HepG2 (cell line): ENCODE results near the gene TTLL4. TPM values are rescaled to one million over a fixed set of nuclear protein-coding genes. Genes with fewer than 3 reads are reported as not detected.

Experiments
- ATAC-seq: fragments of 200-7000 bp; cut with Tn5 transposase; 3 replicates; pipeline ENCODE4 v1.9.1; 2020; ENCODE audit warnings: mild to moderate bottlenecking, moderate library complexity
- BruUV-seq: library from RNA; stranded (reverse); fragments of 400-500 nt; replicated peaks from 2 replicates; lab custom pipeline; 2021; lab: Mats Ljungman, UMichigan
- CTCF ChIA-PET: fragments of 300-600 bp; formaldehyde crosslinking; extraction: SDS; loops from one replicate; lab custom pipeline; 2021; ENCODE audit warnings: low total read pairs, inconsistent platforms, low intra/inter-chr PET ratio; lab: Yijun Ruan, JAX
- POLR2A ChIA-PET: fragments of 350-600 bp; sonication (Branson Sonifier 250); formaldehyde crosslinking; loops from one replicate; lab custom pipeline; 2020; ENCODE audit warnings: antibody characterized with exemption, inconsistent platforms; lab: Yijun Ruan, JAX
- DNase-seq: peaks from one replicate; pipeline ENCODE4 v3.0.0-alpha.2; 2015; ENCODE audit warnings: low spot score
- FAIRE-seq: peaks from 3 replicates; lab custom pipeline; 2011; peaks lifted over from hg19 to GRCh38; lab: Jason Lieb, UNC
- H2AFZ ChIP-seq: one replicate; pipeline ENCODE4 v1.6.1; 2011; ENCODE audit warnings: low read length, inconsistent platforms
- H3K27ac ChIP-seq: fragments of 300-600 bp; 3 replicates; pipeline ENCODE4 v1.8.0; 2011; ENCODE audit warnings: mixed run types, mild to moderate bottlenecking, mixed read lengths, low read length, inconsistent platforms; ENCODE audit not compliant: insufficient read depth; ENCODE audit errors: extremely low read length
- H3K27me3 ChIP-seq, 2 experiments: fragments of 200-600 bp in 1 of 2; 2 replicates in 1 of 2; 3 replicates in 1 of 2; pipeline versions ENCODE4 v1.6.0 to v1.8.0; 2011; ENCODE audit warnings: low read length in 2 of 2, mild to moderate bottlenecking in 2 of 2, moderate library complexity in 2 of 2, inconsistent platforms in 1 of 2; ENCODE audit not compliant: insufficient read depth in 2 of 2, control insufficient read depth in 1 of 2
- H3K36me3 ChIP-seq, 2 experiments: fragments of 200-600 bp in 1 of 2; replicated peaks in 1 of 2; 2 replicates in 1 of 2; 3 replicates in 1 of 2; pipeline versions ENCODE4 v1.5.1 to v1.8.0; 2011; ENCODE audit warnings: low read length in 2 of 2, inconsistent platforms in 1 of 2; ENCODE audit not compliant: insufficient read depth in 2 of 2, control insufficient read depth in 1 of 2
- H3K4me1 ChIP-seq: 2 replicates; pipeline ENCODE4 v1.5.1; 2012; ENCODE audit warnings: low read length, inconsistent platforms; ENCODE audit not compliant: insufficient read depth
- H3K4me2 ChIP-seq: 2 replicates; pipeline ENCODE4 v1.6.0; 2011; ENCODE audit warnings: low read depth, low read length, inconsistent platforms
- H3K4me3 ChIP-seq, 3 experiments: fragments of 200-600 bp in 1 of 3; sonication (generic), shearing (Covaris generic) in 1 of 3; replicated peaks in 1 of 3; 2 replicates each; pipeline ENCODE4 v1.5.1; 2011 to 2016; ENCODE audit warnings: low read length in 3 of 3, inconsistent platforms in 2 of 3, low read depth in 2 of 3, mild to moderate bottlenecking in 2 of 3, control low read depth in 1 of 3, mixed read lengths in 1 of 3; ENCODE audit not compliant: insufficient read depth in 1 of 3
- H3K79me2 ChIP-seq: one replicate; pipeline ENCODE4 v1.6.1; 2011; ENCODE audit warnings: low read length, inconsistent platforms; ENCODE audit not compliant: insufficient read depth
- H3K9ac ChIP-seq: 2 replicates; pipeline ENCODE4 v1.6.0; 2011; ENCODE audit warnings: mild to moderate bottlenecking, low read depth, low read length, inconsistent platforms; ENCODE audit not compliant: insufficient read depth
- H3K9me3 ChIP-seq: 2 replicates; pipeline ENCODE4 v1.5.1; 2012; ENCODE audit warnings: mild to moderate bottlenecking, low read length
- H4K20me1 ChIP-seq: 2 replicates; pipeline ENCODE4 v1.6.0; 2011; ENCODE audit warnings: inconsistent platforms, mild to moderate bottlenecking, low read length, moderate library complexity; ENCODE audit not compliant: insufficient read depth
- ATAD3A ChIP-seq: sonication (generic); formaldehyde crosslinking; IDR thresholded peaks from 2 replicates; pipeline ENCODE4 v1.4.0; 2020; ENCODE audit warnings: missing genetic modification reagents
- KLF16 ChIP-seq, 2 experiments: sonication (generic) in 1 of 2; formaldehyde crosslinking in 1 of 2; IDR thresholded peaks; 2 replicates each; pipeline versions ENCODE4 v1.6.1 to v1.8.0; 2016 to 2023; ENCODE audit warnings: missing genetic modification reagents in 2 of 2, missing compliant biosample characterization in 1 of 2
- LRRFIP1 ChIP-seq: sonication (generic); formaldehyde crosslinking; conservative IDR thresholded peaks from 2 replicates; pipeline ENCODE4 v1.4.0; 2020; ENCODE audit warnings: missing genetic modification reagents
- RBAK ChIP-seq: sonication (generic); formaldehyde crosslinking; IDR thresholded peaks from 2 replicates; pipeline ENCODE4 v1.5.1; 2020; ENCODE audit warnings: mild to moderate bottlenecking, missing genetic modification reagents
- SNAPC2 ChIP-seq: sonication (generic); formaldehyde crosslinking; IDR thresholded peaks from 2 replicates; pipeline ENCODE4 v1.8.1; 2022; ENCODE audit warnings: mild to moderate bottlenecking, missing genetic modification reagents
- ZFP62 ChIP-seq: sonication (generic); formaldehyde crosslinking; IDR thresholded peaks from 2 replicates; pipeline ENCODE4 v1.4.0; 2020; ENCODE audit warnings: missing genetic modification reagents
- ZNF124 ChIP-seq: sonication (generic); formaldehyde crosslinking; IDR thresholded peaks from 2 replicates; pipeline ENCODE4 v1.4.0; 2020; ENCODE audit warnings: missing genetic modification reagents
- ZNF274 ChIP-seq: sonication (generic); formaldehyde crosslinking; IDR thresholded peaks from 2 replicates; pipeline ENCODE4 v1.5.1; 2020; ENCODE audit warnings: mild to moderate bottlenecking, missing genetic modification reagents
- ZNF644 ChIP-seq: IDR thresholded peaks from 2 replicates; pipeline ENCODE4 v1.6.1; 2016; ENCODE audit warnings: low read depth
- WGBS: methylation state at CpG from one replicate; pipeline ENCODE4 v1.1.6; 2017; ENCODE audit warnings: low lambda C conversion rate; 5-methylcytosine and 5-hydroxymethylcytosine counted together
- in situ Hi-C: cut with HindIII; loops from 2 replicates; pipeline ENCODE4 v1.10.0; 2017; ENCODE audit warnings: low pct_unique_long_range_greater_than_20kb; ENCODE audit not compliant: extremely low pct_ligation_motif_present
- intact Hi-C: fragments of 100-400 bp; cut with micrococcal nuclease; formaldehyde crosslinking; loops from one replicate; pipeline ENCODE4 v1.10.0; 2022; ENCODE audit not compliant: unreplicated experiment
- polyA plus RNA-seq, 8 experiments: library from polyadenylated mRNA; depleted of rRNA in 3 of 8; stranded (reverse) in 7 of 8; unstranded in 1 of 8; fragments of >200 nt; fragmentation: Illumina TruSeq in 4 of 8; extraction: Trizol in 4 of 8; gene quantifications; 2 replicates each; pipeline versions ENCODE4 v1.2.1 to v1.2.3, GENCODE V29; 2011 to 2016; ENCODE audit warnings: low read depth in 4 of 8, missing spikeins in 1 of 8, mixed read lengths in 1 of 8; ENCODE audit not compliant: insufficient read depth in 1 of 8
- total RNA-seq, 5 experiments: library from RNA; depleted of rRNA; stranded (reverse); fragments of >200 nt; fragmentation: Illumina TruSeq; extraction: Trizol; gene quantifications; 2 replicates each; pipeline ENCODE4 v1.2.3, GENCODE V29; 2016; ENCODE audit warnings: low read depth in 1 of 5
- TF ChIP-seq, protein P1 (sequence below): sonication (generic); formaldehyde crosslinking; IDR thresholded peaks from 2 replicates; pipeline ENCODE4 v1.4.0; 2020; ENCODE audit warnings: mild to moderate bottlenecking, missing genetic modification reagents
- TF ChIP-seq, protein P2 (sequence below): sonication (generic); formaldehyde crosslinking; IDR thresholded peaks from 2 replicates; pipeline ENCODE4 v1.4.0; 2020; ENCODE audit warnings: missing genetic modification reagents

Gene TTLL4
- total and polyA plus RNA-seq, 2 of the 13 experiments (the other 11 are each of a cell fraction or from before 2014, with no cell fraction given), result 77.5 to 84.6 TPM

DNA sequence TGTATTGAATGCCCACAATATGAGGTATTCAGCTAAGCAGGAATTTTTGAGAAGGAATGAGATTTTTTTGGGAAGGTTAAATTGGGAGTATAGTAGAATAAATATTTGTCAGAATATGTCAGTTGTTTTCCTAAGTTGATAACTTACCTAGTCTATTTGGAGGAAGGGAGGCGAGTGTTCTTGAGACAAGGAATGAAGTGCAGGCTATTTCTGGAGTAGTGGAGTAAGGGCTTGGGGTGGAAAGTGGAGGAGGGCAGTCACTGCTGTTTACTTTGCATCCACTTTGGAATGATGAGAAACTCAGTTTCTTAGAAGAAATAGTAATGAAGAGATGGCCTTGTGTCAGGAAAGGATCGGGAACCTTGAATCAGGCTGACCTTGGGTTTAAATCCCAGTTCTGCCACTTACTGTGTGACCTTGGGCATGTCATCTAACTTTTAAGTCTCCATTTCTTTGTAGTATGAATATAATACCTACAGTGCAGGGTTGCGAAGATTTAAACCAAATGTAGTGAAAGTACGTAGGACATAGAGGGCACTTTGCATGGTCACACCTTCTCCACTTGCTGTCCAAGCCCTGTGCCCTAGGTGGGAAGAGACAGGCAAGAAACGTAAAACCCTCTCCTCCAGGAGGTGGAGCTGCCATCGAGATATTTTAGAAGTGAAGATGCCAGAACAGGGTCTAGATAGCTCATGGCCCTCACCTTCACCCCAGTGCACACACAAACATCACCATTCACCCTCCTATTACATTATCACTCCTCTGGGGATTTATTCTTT is 46.2 kb downstream of the TTLL4 start:
- Histone ChIP-seq H3K36me3 (peaks cover 21 to 29% of the 10 kb centered on the region in 2 experiments), H3K27ac (peak overlapping the region; percentile 96), H3K9me3 (no peaks in the 10 kb centered on the region), H3K79me2 (no peaks in the 10 kb centered on the region), H3K9ac (peak overlapping the region; percentile 75), H3K4me1 (peaks cover 79% of the 10 kb centered on the region), H3K4me3 (peak overlapping the region in 2 of 3 experiments; percentile 16 to 50; a peak in 1 of 6 replicates), H3K27me3 (no peaks in the 10 kb centered on the region), H4K20me1 (no peaks in the 10 kb centered on the region), H3K4me2 (peak overlapping the region; percentile 83), H2AFZ (no peak overlapping the region)
- no peak for DNase-seq
- intact Hi-C loops, result no loop called here
- BruUV-seq, result TSS peak; percentile 42
- peak; percentile 65 for FAIRE-seq
- in situ Hi-C loops, result no loop called here
- ChIA-PET POLR2A (interaction anchor here (0.6 to 8.6 kb wide), 28 partner anchors 8 to 449 kb away, joined by 3 to 218 read pairs (median 5); partner anchors contain the start of genes BCS1L, CYP27A1, RNF25 and STK36), CTCF (interaction anchor here (1.0 kb wide), 1 partner anchor 91 kb away, joined by 3 read pairs; no protein-coding TSS in a partner anchor)
- ATAC-seq, result no peak
- WGBS, result 74% methylated on average over 6 of the region's 6 CpGs
- no peak for TF ChIP-seq ZNF644 (CRISPR knock-in tag)
- TF ChIP-seq SNAPC2 (CRISPR knock-in tag), result no peak
- no peak for TF ChIP-seq LRRFIP1
- TF ChIP-seq RBAK (CRISPR knock-in tag), result no peak
- TF ChIP-seq, protein P1, sequence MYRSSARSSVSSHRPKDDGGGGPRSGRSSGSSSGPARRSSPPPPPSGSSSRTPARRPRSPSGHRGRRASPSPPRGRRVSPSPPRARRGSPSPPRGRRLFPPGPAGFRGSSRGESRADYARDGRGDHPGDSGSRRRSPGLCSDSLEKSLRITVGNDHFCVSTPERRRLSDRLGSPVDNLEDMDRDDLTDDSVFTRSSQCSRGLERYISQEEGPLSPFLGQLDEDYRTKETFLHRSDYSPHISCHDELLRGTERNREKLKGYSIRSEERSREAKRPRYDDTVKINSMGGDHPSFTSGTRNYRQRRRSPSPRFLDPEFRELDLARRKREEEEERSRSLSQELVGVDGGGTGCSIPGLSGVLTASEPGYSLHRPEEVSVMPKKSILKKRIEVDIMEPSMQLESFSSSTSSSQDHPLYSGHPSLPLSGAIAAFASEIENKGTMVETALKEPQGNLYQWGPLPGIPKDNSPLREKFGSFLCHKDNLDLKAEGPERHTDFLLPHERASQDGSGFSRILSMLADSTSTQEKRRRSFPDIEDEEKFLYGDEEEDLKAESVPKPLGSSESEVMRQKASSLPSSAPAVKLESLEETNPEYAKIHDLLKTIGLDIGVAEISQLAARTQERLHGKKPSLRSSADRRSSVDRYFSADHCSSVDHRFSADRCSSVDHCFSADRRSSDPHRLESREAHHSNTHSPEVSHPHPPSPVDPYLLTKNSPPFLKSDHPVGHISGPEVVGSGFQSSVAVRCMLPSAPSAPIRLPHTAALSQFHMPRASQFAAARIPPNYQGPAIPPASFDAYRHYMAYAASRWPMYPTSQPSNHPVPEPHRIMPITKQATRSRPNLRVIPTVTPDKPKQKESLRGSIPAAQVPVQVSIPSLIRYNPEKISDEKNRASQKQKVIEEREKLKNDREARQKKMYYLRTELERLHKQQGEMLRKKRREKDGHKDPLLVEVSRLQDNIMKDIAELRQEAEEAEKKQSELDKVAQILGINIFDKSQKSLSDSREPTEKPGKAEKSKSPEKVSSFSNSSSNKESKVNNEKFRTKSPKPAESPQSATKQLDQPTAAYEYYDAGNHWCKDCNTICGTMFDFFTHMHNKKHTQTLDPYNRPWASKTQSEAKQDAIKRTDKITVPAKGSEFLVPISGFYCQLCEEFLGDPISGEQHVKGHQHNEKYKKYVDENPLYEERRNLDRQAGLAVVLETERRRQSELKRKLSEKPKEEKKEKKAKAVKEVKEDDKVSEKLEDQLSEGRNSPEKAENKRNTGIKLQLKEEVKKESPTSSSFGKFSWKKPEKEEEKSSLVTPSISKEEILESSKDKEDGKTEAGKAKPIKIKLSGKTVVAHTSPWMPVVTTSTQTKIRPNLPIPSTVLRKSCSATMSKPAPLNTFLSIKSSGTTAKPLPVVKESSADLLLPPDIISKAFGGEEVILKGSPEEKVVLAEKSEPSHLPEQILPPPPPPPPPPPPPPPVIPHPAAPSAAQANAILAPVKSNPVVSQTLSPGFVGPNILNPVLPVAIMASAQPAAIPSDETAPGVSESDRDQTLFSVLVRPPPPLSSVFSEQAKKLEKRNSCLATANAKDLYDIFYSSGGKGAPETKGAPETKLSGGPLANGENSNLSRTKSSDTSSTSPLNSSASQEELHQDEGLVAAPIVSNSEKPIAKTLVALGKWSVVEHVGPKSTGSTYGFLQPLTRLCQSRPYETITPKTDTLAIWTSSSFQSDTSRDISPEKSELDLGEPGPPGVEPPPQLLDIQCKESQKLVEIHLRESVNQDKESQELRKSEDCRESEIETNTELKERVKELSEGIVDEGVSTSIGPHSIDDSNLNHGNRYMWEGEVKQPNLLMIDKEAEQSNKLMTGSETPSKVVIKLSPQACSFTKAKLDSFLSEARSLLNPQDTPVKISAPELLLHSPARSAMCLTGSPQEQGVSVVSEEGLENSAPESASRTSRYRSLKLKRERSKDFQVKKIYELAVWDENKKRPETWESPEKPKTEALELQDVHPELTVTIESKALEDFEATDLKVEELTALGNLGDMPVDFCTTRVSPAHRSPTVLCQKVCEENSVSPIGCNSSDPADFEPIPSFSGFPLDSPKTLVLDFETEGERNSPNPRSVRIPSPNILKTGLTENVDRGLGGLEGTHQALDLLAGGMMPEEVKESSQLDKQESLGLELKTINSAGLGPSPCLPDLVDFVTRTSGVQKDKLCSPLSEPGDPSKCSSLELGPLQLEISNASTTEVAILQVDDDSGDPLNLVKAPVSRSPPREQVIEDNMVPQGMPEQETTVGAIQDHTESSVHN (CRISPR knock-in tag), result no peak
- TF ChIP-seq ATAD3A (CRISPR knock-in tag), result no peak
- no peak for TF ChIP-seq ZNF124
- TF ChIP-seq ZFP62 (CRISPR knock-in tag), result no peak
- peak in 1 of 2 experiments; percentile 29; a peak in 1 of 4 replicates for TF ChIP-seq KLF16 (CRISPR knock-in tag; IDR thresholded peaks at IDR 0.05)
- TF ChIP-seq, protein P2, sequence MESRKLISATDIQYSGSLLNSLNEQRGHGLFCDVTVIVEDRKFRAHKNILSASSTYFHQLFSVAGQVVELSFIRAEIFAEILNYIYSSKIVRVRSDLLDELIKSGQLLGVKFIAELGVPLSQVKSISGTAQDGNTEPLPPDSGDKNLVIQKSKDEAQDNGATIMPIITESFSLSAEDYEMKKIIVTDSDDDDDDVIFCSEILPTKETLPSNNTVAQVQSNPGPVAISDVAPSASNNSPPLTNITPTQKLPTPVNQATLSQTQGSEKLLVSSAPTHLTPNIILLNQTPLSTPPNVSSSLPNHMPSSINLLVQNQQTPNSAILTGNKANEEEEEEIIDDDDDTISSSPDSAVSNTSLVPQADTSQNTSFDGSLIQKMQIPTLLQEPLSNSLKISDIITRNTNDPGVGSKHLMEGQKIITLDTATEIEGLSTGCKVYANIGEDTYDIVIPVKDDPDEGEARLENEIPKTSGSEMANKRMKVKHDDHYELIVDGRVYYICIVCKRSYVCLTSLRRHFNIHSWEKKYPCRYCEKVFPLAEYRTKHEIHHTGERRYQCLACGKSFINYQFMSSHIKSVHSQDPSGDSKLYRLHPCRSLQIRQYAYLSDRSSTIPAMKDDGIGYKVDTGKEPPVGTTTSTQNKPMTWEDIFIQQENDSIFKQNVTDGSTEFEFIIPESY (CRISPR knock-in tag), result no peak
- no peak for TF ChIP-seq ZNF274 (CRISPR knock-in tag)
